ENCODE results near the gene LILRA6.
"Not testable (repeated sequence)": the region's sequence is repeated elsewhere in the genome, so short reads cannot be mapped to it uniquely, and the experiment has no call there.

The LILRA6 gene

GRCh38 chr19:54207983-54208783 is 34.4 kb downstream of the LILRA6 start:
- WGBS: 85% methylated on average over 18 of the region's 18 CpGs
- H3K79me1 ChIP-seq (replicated peaks; ENCODE audit: low read length, poor library complexity, severe bottlenecking): peaks cover 4% of the 10 kb centered on the region
- H3K36me3 ChIP-seq (ENCODE audit: control insufficient read depth in 1 of 2, insufficient read depth in 2 of 2, low read depth in 1 of 2, low read length in 2 of 2): peaks cover 57 to 67% of the 10 kb centered on the region in 2 experiments
- peak; percentile 84 for DNase-seq
- peak overlapping the region; percentile 36 for H4K8ac ChIP-seq (ENCODE audit: low read length)
- H4K91ac ChIP-seq (ENCODE audit: low read length): no peak overlapping the region
- peak overlapping the region; percentile 82 for H3K9ac ChIP-seq (ENCODE audit: low read length)
- H3K4ac ChIP-seq (ENCODE audit: low read depth in 1 of 2, low read length in 2 of 2): no peak overlapping the region
- peaks cover 55% of the 10 kb centered on the region for H3K4me1 ChIP-seq (ENCODE audit: control insufficient read depth, insufficient read depth, low read depth, low read length)
- H3K27me3 ChIP-seq (ENCODE audit: control insufficient read depth in 1 of 2, insufficient read depth in 1 of 2, low read length in 2 of 2): no peaks in the 10 kb centered on the region
- H2AK5ac ChIP-seq (ENCODE audit: low read length, severe bottlenecking): no peak overlapping the region
- H3K23ac ChIP-seq (ENCODE audit: low read length in 2 of 2): no peak overlapping the region
- no peak overlapping the region for H2BK120ac ChIP-seq (ENCODE audit: low read depth, low read length)
- no peak overlapping the region for H3K4me2 ChIP-seq (ENCODE audit: low read length, poor library complexity, severe bottlenecking)
- no peaks in the 10 kb centered on the region for H3K9me3 ChIP-seq (ENCODE audit: control insufficient read depth, low read length)
- no peak overlapping the region for H2BK5ac ChIP-seq (ENCODE audit: low read depth, low read length, poor library complexity, severe bottlenecking)
- H3K4me3 ChIP-seq (ENCODE audit: insufficient read depth in 1 of 2, low read depth in 1 of 2, low read length in 2 of 2): no peak overlapping the region
- H3K14ac ChIP-seq (ENCODE audit: low read length in 2 of 2): peak overlapping the region in 1 of 2 experiments; percentile 73
- H3K18ac ChIP-seq (ENCODE audit: low read depth in 1 of 2, low read length in 2 of 2): peak overlapping the region in 1 of 2 experiments; percentile 43
- no peak overlapping the region for H2AFZ ChIP-seq (ENCODE audit: low read depth, low read length)
- H2BK15ac ChIP-seq (ENCODE audit: low read depth, poor library complexity, severe bottlenecking): no peak overlapping the region
- H2BK12ac ChIP-seq (ENCODE audit: low read length in 2 of 2): no peak overlapping the region
- H3K27ac ChIP-seq (ENCODE audit: low read length, poor library complexity, severe bottlenecking): no peak overlapping the region

GRCh38 chr19:54207676-54207982 is 35.0 kb downstream of the LILRA6 start:
- Histone ChIP-seq H2AFZ (ENCODE audit: low read depth, low read length) (no peak overlapping the region), H2AK5ac (ENCODE audit: low read length, severe bottlenecking) (no peak overlapping the region), H3K9ac (ENCODE audit: low read length) (peak overlapping the region; percentile 82), H4K8ac (ENCODE audit: low read length) (no peak overlapping the region), H3K4me3 (ENCODE audit: insufficient read depth in 1 of 2, low read depth in 1 of 2, low read length in 2 of 2) (no peak overlapping the region), H3K4ac (ENCODE audit: low read depth in 1 of 2, low read length in 2 of 2) (no peak overlapping the region), H4K91ac (ENCODE audit: low read length) (no peak overlapping the region), H3K79me1 (replicated peaks; ENCODE audit: low read length, poor library complexity, severe bottlenecking) (peaks cover 3% of the 10 kb centered on the region), H3K27ac (ENCODE audit: low read length, poor library complexity, severe bottlenecking) (no peak overlapping the region), H3K4me1 (ENCODE audit: control insufficient read depth, insufficient read depth, low read depth, low read length) (peaks cover 59% of the 10 kb centered on the region), H2BK12ac (ENCODE audit: low read length in 2 of 2) (no peak overlapping the region), H3K9me3 (ENCODE audit: control insufficient read depth, low read length) (no peaks in the 10 kb centered on the region), H3K14ac (ENCODE audit: low read length in 2 of 2) (no peak overlapping the region), H3K27me3 (ENCODE audit: control insufficient read depth in 1 of 2, insufficient read depth in 1 of 2, low read length in 2 of 2) (no peaks in the 10 kb centered on the region), H3K36me3 (ENCODE audit: control insufficient read depth in 1 of 2, insufficient read depth in 2 of 2, low read depth in 1 of 2, low read length in 2 of 2) (peaks cover 60 to 71% of the 10 kb centered on the region in 2 experiments), H3K4me2 (ENCODE audit: low read length, poor library complexity, severe bottlenecking) (no peak overlapping the region), H2BK15ac (ENCODE audit: low read depth, poor library complexity, severe bottlenecking) (no peak overlapping the region), H3K23ac (ENCODE audit: low read length in 2 of 2) (no peak overlapping the region), H2BK120ac (ENCODE audit: low read depth, low read length) (no peak overlapping the region), H3K18ac (ENCODE audit: low read depth in 1 of 2, low read length in 2 of 2) (peak overlapping the region in 1 of 2 experiments; percentile 43), H2BK5ac (ENCODE audit: low read depth, low read length, poor library complexity, severe bottlenecking) (no peak overlapping the region)
- WGBS: 91% methylated on average over 5 of the region's 5 CpGs
- no peak for DNase-seq

GRCh38 chr19:54207193-54207592 is 35.4 kb downstream of the LILRA6 start:
- WGBS: 98% methylated on average over 16 of the region's 23 CpGs

GRCh38 chr19:54206831-54207177 is 35.8 kb downstream of the LILRA6 start:
- H3K18ac ChIP-seq (ENCODE audit: low read depth in 1 of 2, low read length in 2 of 2): no peak overlapping the region
- H3K27me3 ChIP-seq (ENCODE audit: control insufficient read depth in 1 of 2, insufficient read depth in 1 of 2, low read length in 2 of 2): no peaks in the 10 kb centered on the region
- no peak overlapping the region for H3K27ac ChIP-seq (ENCODE audit: low read length, poor library complexity, severe bottlenecking)
- no peak overlapping the region for H2BK15ac ChIP-seq (ENCODE audit: low read depth, poor library complexity, severe bottlenecking)
- no peak overlapping the region for H3K4ac ChIP-seq (ENCODE audit: low read depth in 1 of 2, low read length in 2 of 2)
- H2AFZ ChIP-seq (ENCODE audit: low read depth, low read length): no peak overlapping the region
- H4K8ac ChIP-seq (ENCODE audit: low read length): no peak overlapping the region
- peak overlapping the region in 1 of 2 experiments; percentile 16 for H3K23ac ChIP-seq (ENCODE audit: low read length in 2 of 2)
- DNase-seq: no peak
- peaks cover 62 to 79% of the 10 kb centered on the region in 2 experiments for H3K36me3 ChIP-seq (ENCODE audit: control insufficient read depth in 1 of 2, insufficient read depth in 2 of 2, low read depth in 1 of 2, low read length in 2 of 2)
- no peak overlapping the region for H2BK5ac ChIP-seq (ENCODE audit: low read depth, low read length, poor library complexity, severe bottlenecking)
- no peak overlapping the region for H3K14ac ChIP-seq (ENCODE audit: low read length in 2 of 2)
- WGBS: 92% methylated on average over 13 of the region's 13 CpGs
- no peak overlapping the region for H4K91ac ChIP-seq (ENCODE audit: low read length)
- H2BK120ac ChIP-seq (ENCODE audit: low read depth, low read length): no peak overlapping the region
- H2AK5ac ChIP-seq (ENCODE audit: low read length, severe bottlenecking): no peak overlapping the region
- no peak overlapping the region for H3K4me3 ChIP-seq (ENCODE audit: insufficient read depth in 1 of 2, low read depth in 1 of 2, low read length in 2 of 2)
- H3K4me2 ChIP-seq (ENCODE audit: low read length, poor library complexity, severe bottlenecking): no peak overlapping the region
- H3K9ac ChIP-seq (ENCODE audit: low read length): peak overlapping the region; percentile 36
- peaks cover 2% of the 10 kb centered on the region for H3K79me1 ChIP-seq (replicated peaks; ENCODE audit: low read length, poor library complexity, severe bottlenecking)
- no peak overlapping the region for H2BK12ac ChIP-seq (ENCODE audit: low read length in 2 of 2)
- H3K4me1 ChIP-seq (ENCODE audit: control insufficient read depth, insufficient read depth, low read depth, low read length): peaks cover 62% of the 10 kb centered on the region
- H3K9me3 ChIP-seq (ENCODE audit: control insufficient read depth, low read length): no peaks in the 10 kb centered on the region

More at GRCh38 chr19:54207193-54207592, 35.4 kb downstream of the LILRA6 start:
- H3K4ac ChIP-seq (ENCODE audit: low read depth in 1 of 2, low read length in 2 of 2); H2BK120ac ChIP-seq (ENCODE audit: low read depth, low read length); H3K4me3 ChIP-seq (ENCODE audit: insufficient read depth in 1 of 2, low read depth in 1 of 2, low read length in 2 of 2); H2AK5ac ChIP-seq (ENCODE audit: low read length, severe bottlenecking); H2BK5ac ChIP-seq (ENCODE audit: low read depth, low read length, poor library complexity, severe bottlenecking); H3K23ac ChIP-seq (ENCODE audit: low read length in 2 of 2); H2BK12ac ChIP-seq (ENCODE audit: low read length in 2 of 2); H3K14ac ChIP-seq (ENCODE audit: low read length in 2 of 2); H3K9me3 ChIP-seq (ENCODE audit: control insufficient read depth, low read length); H4K8ac ChIP-seq (ENCODE audit: low read length); H3K79me1 ChIP-seq (replicated peaks; ENCODE audit: low read length, poor library complexity, severe bottlenecking); H4K91ac ChIP-seq (ENCODE audit: low read length); H2BK15ac ChIP-seq (ENCODE audit: low read depth, poor library complexity, severe bottlenecking); H2AFZ ChIP-seq (ENCODE audit: low read depth, low read length); H3K27me3 ChIP-seq (ENCODE audit: control insufficient read depth in 1 of 2, insufficient read depth in 1 of 2, low read length in 2 of 2); DNase-seq; H3K27ac ChIP-seq (ENCODE audit: low read length, poor library complexity, severe bottlenecking); H3K4me2 ChIP-seq (ENCODE audit: low read length, poor library complexity, severe bottlenecking); H3K18ac ChIP-seq (ENCODE audit: low read depth in 1 of 2, low read length in 2 of 2): not testable (repeated sequence)
- peaks cover 60% of the 10 kb centered on the region for H3K4me1 ChIP-seq (ENCODE audit: control insufficient read depth, insufficient read depth, low read depth, low read length)
- peak overlapping the region; percentile 82 for H3K9ac ChIP-seq (ENCODE audit: low read length)
- H3K36me3 ChIP-seq (ENCODE audit: control insufficient read depth in 1 of 2, insufficient read depth in 2 of 2, low read depth in 1 of 2, low read length in 2 of 2): peaks cover 60 to 75% of the 10 kb centered on the region in 2 experiments
